Activated T-cell treated with anti-CD3 and anti-CD28 coated beads for 4 hours (primary cell): ENCODE measurements around the gene HDHD5.
A peak's percentile ranks its signal among the peaks of the same experiment; 100 is the strongest.

Experiments
- DNase-seq: peaks from one replicate; pipeline ENCODE4 v3.0.0-alpha.2; 2020

HDHD5 gene

GRCh38 chr22:17158568-17159503 lies at the start of gene HDHD5:
HDHD5 (minus strand) TSS chr22:17159277; CDS start chr22:17159251, 26 bp downstream.
- DNase-seq = peak; percentile 88

DNA sequence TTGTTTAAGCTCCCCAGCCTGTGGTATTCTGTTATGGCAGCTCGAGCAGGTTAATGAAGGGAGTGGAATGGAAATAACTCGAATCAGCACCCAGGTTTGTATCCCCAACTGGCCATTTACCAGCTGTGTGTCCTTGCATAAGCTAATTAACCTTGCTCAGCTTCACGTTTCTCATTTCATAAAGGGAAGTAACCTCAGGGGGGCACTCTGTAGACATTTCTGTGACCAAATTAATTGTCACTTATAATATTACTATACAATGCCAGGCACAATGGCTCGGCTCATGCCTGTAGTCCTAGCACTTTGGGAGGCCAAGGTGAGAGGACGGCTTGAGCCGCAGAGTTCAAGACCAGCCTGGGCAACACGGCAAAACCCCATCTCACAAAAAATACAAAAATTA lies 46.4 kb upstream of the HDHD5 start:
- DNase-seq = no peak

DNA sequence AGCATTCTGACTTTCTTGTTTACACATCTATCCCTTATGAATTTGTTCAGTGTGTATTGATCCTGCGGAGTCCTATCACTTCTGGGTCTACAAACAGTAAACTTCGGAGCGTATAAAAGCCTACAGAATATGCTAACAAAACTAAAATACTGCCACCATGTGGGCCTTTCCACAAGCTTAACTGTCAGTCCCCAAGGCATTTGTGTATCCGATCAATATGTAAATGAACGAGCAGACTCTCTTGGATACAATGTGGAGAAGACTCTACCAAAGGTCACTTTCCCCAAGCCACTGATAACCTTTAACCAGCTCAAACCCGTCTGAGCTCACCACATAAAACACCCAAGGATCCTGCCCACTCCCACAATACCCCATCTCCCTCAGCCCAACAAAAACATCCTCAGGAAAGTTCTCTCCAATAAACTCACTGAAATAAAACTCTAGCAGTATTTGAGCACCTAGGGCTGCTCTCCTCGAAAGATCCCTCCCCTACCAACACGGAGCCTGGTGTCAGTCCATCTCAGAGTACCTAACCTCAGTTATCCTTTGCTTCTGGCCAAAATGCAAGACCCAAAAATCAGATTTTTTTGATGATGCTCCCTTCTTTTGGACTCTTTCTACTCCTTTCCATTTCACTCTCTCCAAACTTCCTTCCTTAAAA lies 42.3 kb upstream of the HDHD5 start:
- no peak for DNase-seq

- DNase-seq = no peak
These were observed 40.1 kb upstream of the HDHD5 start for GRCh38 chr22:17199003-17199731.

DNA sequence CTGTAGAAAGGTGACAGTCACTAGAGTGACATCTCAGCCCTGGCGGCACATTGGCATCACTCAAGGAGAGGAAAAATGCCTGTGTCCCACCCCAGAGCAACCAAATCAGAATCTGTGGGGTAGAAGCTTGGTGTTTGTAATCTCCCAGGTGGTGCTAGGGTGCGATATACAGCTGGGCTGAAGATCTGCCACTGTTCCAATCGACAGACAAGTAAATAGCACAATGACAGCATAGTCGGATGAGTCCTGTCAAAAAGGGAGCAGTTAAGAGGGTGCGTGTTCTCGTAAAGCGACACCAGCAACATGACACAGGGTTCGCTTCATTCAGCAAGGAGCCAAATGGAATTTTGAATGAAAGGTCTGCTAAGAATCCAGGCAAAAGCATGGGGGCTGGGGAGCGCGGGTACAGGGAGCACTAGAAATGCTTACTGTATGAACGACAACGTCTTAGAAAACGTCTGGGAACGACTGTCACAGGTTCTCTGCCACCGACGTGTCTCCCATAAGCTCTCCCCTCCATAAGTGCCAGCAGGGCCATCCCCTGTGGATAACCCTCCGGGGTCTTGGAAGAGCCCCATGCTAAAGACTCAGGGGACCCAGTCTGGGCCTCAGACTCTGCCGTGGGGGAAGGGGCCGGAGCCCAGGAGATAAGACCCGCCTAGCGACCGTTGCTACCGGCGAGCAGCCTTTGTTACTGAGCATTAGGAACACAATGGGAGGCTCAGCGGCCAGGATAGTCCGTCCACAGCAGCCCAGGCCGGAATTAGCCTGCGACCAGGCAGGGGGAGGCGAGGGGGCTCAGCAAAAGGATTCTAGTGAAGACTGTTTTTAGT lies 39.3 kb upstream of the HDHD5 start:
- DNase-seq = no peak

DNA sequence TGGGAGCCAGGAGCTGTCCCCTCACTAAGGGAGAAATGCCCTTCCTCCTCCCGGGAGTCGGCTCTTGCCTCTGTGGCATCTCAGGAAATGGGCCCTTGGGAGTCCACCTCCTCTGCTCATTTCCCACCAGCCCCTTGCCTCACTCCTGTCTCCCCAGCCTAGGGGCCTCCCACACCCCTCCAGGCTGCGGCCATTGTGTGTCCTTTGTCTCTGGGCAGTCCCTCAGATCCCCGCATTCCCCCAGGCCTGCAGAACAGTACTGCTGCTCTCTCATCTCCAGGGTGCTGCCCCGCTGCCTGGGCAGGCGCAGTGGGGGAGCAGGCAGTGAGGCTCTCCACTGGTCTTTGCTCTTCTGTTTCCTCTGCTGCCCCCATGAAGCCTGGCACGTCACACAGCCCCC lies 35.1 kb upstream of the HDHD5 start:
- DNase-seq = no peak

GRCh38 chr22:17192186-17192585 lies 33.1 kb upstream of the HDHD5 start:
- no peak for DNase-seq

GRCh38 chr22:17191163-17191784 lies 32.2 kb upstream of the HDHD5 start:
- no peak for DNase-seq

DNA sequence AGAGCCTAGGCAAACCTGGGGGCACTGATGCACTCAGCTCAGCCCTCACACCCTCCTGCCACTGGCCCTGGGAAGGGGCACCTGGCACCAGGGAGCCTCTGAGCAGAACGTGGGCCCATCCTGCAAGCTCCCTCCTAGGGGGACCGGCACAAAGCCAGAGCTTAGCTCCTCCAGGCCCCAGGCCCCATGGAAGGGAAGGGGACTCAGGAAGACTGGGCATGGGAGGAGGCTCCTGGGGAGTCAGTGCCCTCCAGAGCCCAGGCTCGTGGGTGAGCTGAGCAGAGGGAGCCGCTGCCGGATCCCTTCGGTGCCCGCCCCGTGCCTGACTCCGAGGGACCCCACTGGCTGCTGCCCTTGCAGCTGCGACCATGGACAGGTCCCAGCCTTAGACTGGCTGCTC lies 31.6 kb upstream of the HDHD5 start:
- no peak for DNase-seq

- DNase-seq = no peak
These were observed 17.6 kb upstream of the HDHD5 start for GRCh38 chr22:17176715-17177114.

- no peak for DNase-seq
These were observed 13.2 kb upstream of the HDHD5 start for GRCh38 chr22:17172029-17172833.

GRCh38 chr22:17171153-17172028 lies 12.3 kb upstream of the HDHD5 start:
- DNase-seq = peak; percentile 66

GRCh38 chr22:17167486-17167885 lies 8.4 kb upstream of the HDHD5 start:
- DNase-seq = no peak

GRCh38 chr22:17164392-17165024 lies 5.4 kb upstream of the HDHD5 start:
- DNase-seq = no peak

DNA sequence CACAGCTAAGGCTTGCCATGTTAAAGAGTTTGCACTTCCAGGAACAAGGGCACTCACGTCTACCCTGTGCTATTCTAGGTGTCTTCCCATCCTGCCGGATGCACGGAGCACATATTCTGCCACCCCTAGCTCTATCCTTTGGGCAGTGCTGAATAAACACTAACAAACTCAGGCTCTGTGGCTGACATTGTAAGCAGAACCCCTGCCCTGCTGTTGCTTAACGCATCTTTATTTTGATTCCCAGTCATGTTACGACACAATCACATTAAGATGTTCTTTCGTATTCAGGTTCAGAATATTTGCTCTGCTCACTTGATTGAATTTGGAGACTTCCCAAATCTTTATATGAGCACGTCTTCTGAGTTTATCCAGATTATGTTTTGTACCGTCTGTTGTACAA lies 3.7 kb upstream of the HDHD5 start:
- no peak for DNase-seq

GRCh38 chr22:17161991-17162390 lies 2.9 kb upstream of the HDHD5 start:
- DNase-seq = no peak

DNA sequence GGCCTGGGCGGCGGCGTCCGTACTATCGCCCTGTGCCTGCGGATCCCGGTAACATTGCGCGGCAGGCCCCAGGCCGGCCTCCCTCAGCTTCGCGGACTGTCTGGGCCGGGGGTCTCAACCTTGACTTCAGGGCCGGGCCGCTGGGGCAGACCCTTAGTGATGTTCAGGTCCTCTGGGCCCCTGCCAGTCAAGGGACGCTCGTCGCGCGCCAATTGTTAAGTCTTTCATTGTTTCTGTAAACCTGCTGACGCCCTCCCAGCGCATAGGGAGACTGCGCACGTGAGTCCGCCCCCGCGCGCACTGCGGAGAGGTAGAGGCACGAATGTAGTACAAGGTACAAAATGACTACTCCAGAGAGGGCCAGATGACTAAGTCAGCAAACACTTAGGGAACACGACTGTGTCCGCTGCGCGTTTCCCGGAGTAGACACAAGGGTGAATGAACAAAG lies 451 bp upstream of the HDHD5 start:
- peak; percentile 50 for DNase-seq

DNA sequence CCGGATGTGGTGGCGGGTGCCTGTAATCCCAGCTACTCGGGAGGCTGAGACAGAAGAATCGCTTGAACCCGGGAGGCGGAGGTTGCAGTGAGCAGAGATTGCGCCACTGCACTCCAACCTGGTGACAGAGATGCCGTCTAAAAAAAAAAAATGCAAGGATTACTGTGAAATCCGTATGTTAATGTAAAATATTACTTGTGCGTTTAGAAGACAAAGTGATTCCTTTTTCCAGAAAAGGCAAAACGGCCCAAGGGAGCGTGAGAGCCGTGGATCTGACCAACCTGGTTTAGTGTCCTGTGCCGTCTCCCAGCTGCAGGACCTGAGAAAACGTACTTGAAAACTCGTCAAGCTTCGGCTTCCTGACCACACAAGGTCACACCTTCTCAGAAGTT lies 905 bp downstream of the HDHD5 start:
- no peak for DNase-seq

- DNase-seq = no peak
These were observed 1.4 kb downstream of the HDHD5 start for GRCh38 chr22:17157714-17158113.

GRCh38 chr22:17155941-17156340 lies 3.1 kb downstream of the HDHD5 start:
- DNase-seq = no peak
